IMR-90 (cell line): ENCODE data around the gene EXOC4. TPM values are rescaled to one million over a fixed set of nuclear protein-coding genes. Genes with fewer than 3 reads are reported as not detected.
A peak's percentile ranks its signal among the peaks of the same experiment; 100 is the strongest.

Experiments used
- ATAC-seq: fragments of 200-7000 bp; cut with Tn5 transposase; 2 replicates; pipeline ENCODE4 v1.9.1; 2020; ENCODE audit warnings: low read depth, mild to moderate bottlenecking, moderate library complexity
- BruUV-seq: library from RNA; stranded (reverse); fragments of 400-500 nt; replicated peaks from 2 replicates; lab custom pipeline; 2021; lab: Mats Ljungman, UMichigan
- CTCF ChIA-PET: fragments of 300-600 bp; formaldehyde crosslinking; extraction: SDS; loops from one replicate; lab custom pipeline; 2021; ENCODE audit warnings: antibody characterized with exemption; lab: Yijun Ruan, JAX
- POLR2A ChIA-PET: fragments of 300-600 bp; sonication (Branson Sonifier 250); formaldehyde crosslinking; loops from one replicate; lab custom pipeline; 2022; ENCODE audit warnings: antibody characterized with exemption; ENCODE audit not compliant: unreplicated experiment; lab: Charles Lee
- DNase-seq: peaks from one replicate; pipeline ENCODE4 v3.0.0; 2013
- H2AFZ ChIP-seq: replicated peaks from 2 replicates; pipeline ENCODE3; 2013; ENCODE audit warnings: low read length, mild to moderate bottlenecking; ENCODE audit not compliant: poor library complexity
- H2AK5ac ChIP-seq: 2 replicates; pipeline ENCODE4 v1.6.1; 2013; ENCODE audit warnings: low read depth, low read length, inconsistent platforms
- H2AK9ac ChIP-seq: replicated peaks from 2 replicates; pipeline ENCODE3; 2013; ENCODE audit warnings: mild to moderate bottlenecking, low read depth, low read length, moderate library complexity; ENCODE audit not compliant: poor library complexity
- H2BK120ac ChIP-seq: 2 replicates; pipeline ENCODE4 v1.6.1; 2013; ENCODE audit warnings: low read depth, low read length, inconsistent platforms
- H2BK15ac ChIP-seq: 3 replicates; pipeline ENCODE4 v1.6.1; 2013; ENCODE audit warnings: low read depth, low read length, inconsistent platforms
- H2BK20ac ChIP-seq: 2 replicates; pipeline ENCODE4 v1.6.1; 2013; ENCODE audit warnings: low read depth, mild to moderate bottlenecking, inconsistent platforms, low read length, moderate library complexity
- H2BK5ac ChIP-seq: 2 replicates; pipeline ENCODE4 v1.6.1; 2013; ENCODE audit warnings: mild to moderate bottlenecking, low read depth, low read length, inconsistent platforms; ENCODE audit not compliant: poor library complexity, severe bottlenecking
- H3K14ac ChIP-seq: replicated peaks from 2 replicates; pipeline ENCODE4 v1.6.1; 2013; ENCODE audit warnings: low read depth, low read length, inconsistent platforms
- H3K18ac ChIP-seq: 2 replicates; pipeline ENCODE4 v1.6.1; 2013; ENCODE audit warnings: low read depth, low read length, control low read depth
- H3K23ac ChIP-seq: 2 replicates; pipeline ENCODE4 v1.6.1; 2013; ENCODE audit warnings: low read depth, low read length, inconsistent platforms
- H3K27ac ChIP-seq: 2 replicates; pipeline ENCODE4 v1.5.1; 2013; ENCODE audit warnings: mild to moderate bottlenecking, control low read depth, low read length; ENCODE audit not compliant: insufficient read depth
- H3K27me3 ChIP-seq: 2 replicates; pipeline ENCODE4 v1.6.1; 2013; ENCODE audit warnings: low read length; ENCODE audit not compliant: control insufficient read depth, insufficient read depth
- H3K36me3 ChIP-seq: 2 replicates; pipeline ENCODE4 v1.6.1; 2013; ENCODE audit warnings: low read length, mixed read lengths; ENCODE audit not compliant: control insufficient read depth, insufficient read depth
- H3K4ac ChIP-seq: 2 replicates; pipeline ENCODE4 v1.6.1; 2013; ENCODE audit warnings: low read depth, low read length, inconsistent platforms
- H3K4me1 ChIP-seq: 2 replicates; pipeline ENCODE4 v1.6.1; 2013; ENCODE audit warnings: low read length, mixed read lengths; ENCODE audit not compliant: control insufficient read depth, insufficient read depth
- H3K4me2 ChIP-seq: 2 replicates; pipeline ENCODE4 v1.6.1; 2013; ENCODE audit warnings: low read depth, mild to moderate bottlenecking, control low read depth, low read length, moderate library complexity
- H3K4me3 ChIP-seq: 2 replicates; pipeline ENCODE4 v1.5.1; 2013; ENCODE audit warnings: low read depth, mild to moderate bottlenecking, control low read depth, low read length, moderate library complexity; ENCODE audit not compliant: insufficient read depth
- H3K56ac ChIP-seq: 2 replicates; pipeline ENCODE4 v1.6.1; 2013; ENCODE audit warnings: low read length, inconsistent platforms; ENCODE audit not compliant: insufficient read depth; ENCODE audit errors: extremely low read depth
- H3K79me1 ChIP-seq, 2 experiments: 2 replicates each; pipeline ENCODE4 v1.6.1; 2013; ENCODE audit warnings: low read length in 2 of 2, inconsistent platforms in 1 of 2, low read depth in 1 of 2
- H3K9ac ChIP-seq: 2 replicates; pipeline ENCODE4 v1.6.1; 2013; ENCODE audit warnings: low read depth, low read length, control low read depth
- H3K9me1 ChIP-seq: 2 replicates; pipeline ENCODE4 v1.6.1; 2013; ENCODE audit warnings: low read length, inconsistent platforms; ENCODE audit not compliant: insufficient read depth
- H3K9me3 ChIP-seq: 2 replicates; pipeline ENCODE4 v1.6.1; 2013; ENCODE audit warnings: low read length; ENCODE audit not compliant: control insufficient read depth, insufficient read depth
- H4K20me1 ChIP-seq: 2 replicates; pipeline ENCODE4 v1.6.1; 2013; ENCODE audit warnings: low read length, inconsistent platforms; ENCODE audit not compliant: insufficient read depth
- H4K5ac ChIP-seq: 2 replicates; pipeline ENCODE4 v1.6.1; 2013; ENCODE audit warnings: mild to moderate bottlenecking, low read depth, low read length, control low read depth
- H4K8ac ChIP-seq, 2 experiments: 2 replicates each; pipeline ENCODE4 v1.6.1; 2013; ENCODE audit warnings: low read depth in 2 of 2, low read length in 2 of 2, control low read depth in 1 of 2, inconsistent platforms in 1 of 2
- H4K91ac ChIP-seq: 2 replicates; pipeline ENCODE4 v1.6.1; 2013; ENCODE audit warnings: low read depth, low read length, inconsistent platforms; ENCODE audit not compliant: insufficient read depth
- MAFK ChIP-seq: IDR thresholded peaks from 2 replicates; pipeline ENCODE4 v1.6.1; 2012; ENCODE audit warnings: low read depth, low read length, improper control_type of control experiment
- MAZ ChIP-seq: IDR thresholded peaks from 2 replicates; pipeline ENCODE4 v1.6.1; 2012; ENCODE audit warnings: low read depth, mild to moderate bottlenecking, low read length, improper control_type of control experiment, moderate library complexity, borderline replicate concordance
- NFE2L2 ChIP-seq: fragments of 150-350 bp; IDR thresholded peaks from 2 replicates; pipeline ENCODE4 v1.6.1; 2016; ENCODE audit warnings: low read depth, mild to moderate bottlenecking, low read length
- WGBS, 2 experiments: methylation state at CpG; one replicate each; pipeline versions ENCODE4 v1.1.5 to v1.1.7; 2013; ENCODE audit warnings: missing lambda C conversion rate in 2 of 2; ENCODE audit not compliant: insufficient read length in 1 of 2; ENCODE audit errors: extremely low coverage in 2 of 2; 5-methylcytosine and 5-hydroxymethylcytosine counted together
- dilution Hi-C: fragments of 300-500 bp; cut with HindIII; formaldehyde crosslinking; loops from one replicate; pipeline ENCODE4 v1.14.3; 2018; ENCODE audit warnings: low sequenced_read_pairs; ENCODE audit not compliant: unreplicated experiment
- in situ Hi-C: fragments of 300-500 bp; cut with MboI; formaldehyde crosslinking; loops from 3 replicates; pipeline ENCODE4 v1.14.3; 2019; ENCODE audit warnings: low sequenced_read_pairs, inconsistent platforms, mixed read lengths
- intact Hi-C: fragments of 100-400 bp; cut with micrococcal nuclease; formaldehyde crosslinking; loops from 2 replicates; pipeline ENCODE4 v1.10.0; 2022
- polyA plus RNA-seq, 3 experiments: library from polyadenylated mRNA; depleted of rRNA; stranded (reverse); fragments of >200 nt; gene quantifications; 2 replicates each; pipeline ENCODE4 v1.2.3, GENCODE V29; 2012; ENCODE audit warnings: low replicate concordance in 1 of 3
- total RNA-seq: library from RNA; depleted of rRNA; stranded (reverse); fragments of >200 nt; gene quantifications from 2 replicates; pipeline ENCODE4 v1.2.3, GENCODE V29; 2012

The EXOC4 gene
- total and polyA plus RNA-seq, 2 of the 4 experiments (the other 2 are of a cell fraction), result 25.4 to 94.6 TPM

- Histone ChIP-seq H3K27ac (no peak overlapping the region), H3K9me3 (no peaks in the 10 kb centered on the region), H2BK20ac (no peak overlapping the region), H3K4me3 (no peak overlapping the region), H2BK5ac (no peak overlapping the region), H4K5ac (no peak overlapping the region), H2AK5ac (no peak overlapping the region), H3K23ac (no peak overlapping the region), H4K91ac (no peak overlapping the region), H3K27me3 (no peaks in the 10 kb centered on the region), H3K4ac (no peak overlapping the region), H3K9me1 (no peaks in the 10 kb centered on the region), H4K8ac (no peak overlapping the region), H3K36me3 (no peaks in the 10 kb centered on the region), H3K79me1 (no peaks in the 10 kb centered on the region), H3K18ac (no peak overlapping the region), H3K56ac (no peak overlapping the region), H3K9ac (no peak overlapping the region), H2AK9ac (no peak overlapping the region), H3K4me2 (no peak overlapping the region), H2BK15ac (no peak overlapping the region), H2AFZ (no peak overlapping the region), H2BK120ac (no peak overlapping the region), H3K14ac (no peak overlapping the region), H4K20me1 (no peaks in the 10 kb centered on the region), H3K4me1 (no peaks in the 10 kb centered on the region)
- no TSS peak for BruUV-seq
- ChIA-PET CTCF (no interaction called here), POLR2A (no interaction called here)
- intact Hi-C loops, result loop anchor here (10.0 kb wide), 3 partner anchors 265 to 1695 kb away; no protein-coding TSS in a partner anchor
- no peak for ATAC-seq
- dilution Hi-C loops, result no loop called here
- TF ChIP-seq NFE2L2, result no peak
- TF ChIP-seq MAZ, result no peak
- 0 out of 2 replicates have a peak, but pooled peaks have one; percentile 12 for TF ChIP-seq MAFK
- no peak for DNase-seq
- no CpG with 5 or more reads among the region's 4 CpGs for WGBS, 2 experiments
- in situ Hi-C loops, result loop anchor here (25.0 kb wide), 1 partner anchor 1297 kb away; no protein-coding TSS in a partner anchor
These were observed 756.6 kb downstream of the EXOC4 start for GRCh38 chr7:134009314-134010110.
